NCI-H82 (cell line): ENCODE results near the gene CFHR5.
"Not testable (repeated sequence)": the region's sequence is repeated elsewhere in the genome, so short reads cannot be mapped to it uniquely, and the experiment has no call there.

Experiments
- DNase-seq: peaks from one replicate; lab custom pipeline; 2025; lab: John Stamatoyannopoulos, UW

CFHR5 gene

DNA sequence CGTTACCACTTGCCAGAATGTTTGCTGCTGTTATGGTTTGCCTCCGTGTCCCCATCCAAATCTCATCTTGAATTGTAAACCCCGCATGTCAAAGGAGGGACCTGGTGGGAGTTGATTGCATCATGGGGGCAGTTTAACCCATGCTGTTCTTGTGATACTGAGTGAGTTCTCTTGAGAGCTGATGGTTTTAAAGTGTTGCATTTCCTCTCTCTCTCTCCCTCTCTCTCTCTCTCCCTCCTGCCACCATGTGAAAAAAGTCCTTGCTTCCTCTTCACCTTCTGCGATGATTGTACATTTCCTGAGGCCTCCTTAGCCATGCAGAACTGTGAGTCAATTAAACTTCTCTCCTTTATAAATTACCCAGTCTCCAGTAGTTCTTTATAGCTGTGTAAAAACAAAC is 44.4 kb downstream of the CFHR5 start:
- DNase-seq = no peak

DNA sequence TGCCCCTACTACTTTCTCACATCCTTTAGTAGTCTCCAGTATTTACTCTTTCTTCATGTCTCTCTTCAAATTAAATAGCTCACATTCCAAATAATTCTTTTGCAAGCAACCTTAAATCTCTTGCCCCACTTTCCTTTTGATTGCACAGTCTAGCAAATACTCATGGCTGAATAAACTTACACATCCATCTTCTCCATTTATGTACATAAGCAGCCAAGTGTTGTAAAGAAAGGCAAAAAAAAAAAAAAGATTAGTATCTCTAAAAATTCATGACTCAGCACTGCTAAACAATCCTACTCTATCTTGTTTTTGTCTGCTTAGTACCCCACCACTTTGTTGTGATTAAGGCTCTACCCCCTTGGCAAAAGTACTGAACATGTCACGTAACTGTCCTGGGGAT is 47.1 kb downstream of the CFHR5 start:
- DNase-seq = no peak

DNA sequence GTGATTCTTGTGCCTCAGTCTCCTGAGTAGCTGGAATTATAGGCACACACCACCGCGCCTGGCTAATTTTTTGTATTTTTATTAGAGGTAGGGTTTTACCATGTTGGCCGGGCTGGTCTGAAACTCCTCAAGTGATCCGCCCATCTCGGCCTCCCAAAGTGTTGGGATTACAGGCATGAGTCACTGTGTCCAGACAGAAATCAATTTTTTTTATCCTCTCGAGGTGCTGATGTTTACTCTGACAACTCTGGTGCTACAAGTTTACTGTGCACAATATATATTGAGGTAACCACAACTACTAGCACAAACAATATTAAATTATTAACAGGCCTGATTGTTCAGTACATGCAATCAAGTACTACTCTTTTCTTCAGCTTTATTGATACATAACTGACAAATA is 50.0 kb downstream of the CFHR5 start:
- no peak for DNase-seq

DNA sequence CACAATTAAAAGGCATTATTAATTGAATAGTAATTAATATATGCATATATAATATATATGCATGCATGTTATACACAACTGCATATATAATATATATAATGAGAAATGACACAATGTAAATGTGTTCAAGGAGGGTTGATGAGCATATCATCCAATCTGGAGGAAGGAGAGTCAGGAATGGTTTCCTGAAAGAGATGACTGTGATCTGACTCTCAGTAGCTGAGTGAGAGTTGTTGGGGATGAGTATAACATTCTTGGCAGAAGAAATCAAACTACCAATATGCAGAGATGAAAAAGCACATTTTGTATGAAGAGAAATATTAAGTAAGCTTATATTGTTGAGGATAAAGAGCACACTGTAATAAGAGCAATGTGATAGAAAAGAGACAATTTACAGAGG is 52.4 kb downstream of the CFHR5 start:
- no peak for DNase-seq

DNA sequence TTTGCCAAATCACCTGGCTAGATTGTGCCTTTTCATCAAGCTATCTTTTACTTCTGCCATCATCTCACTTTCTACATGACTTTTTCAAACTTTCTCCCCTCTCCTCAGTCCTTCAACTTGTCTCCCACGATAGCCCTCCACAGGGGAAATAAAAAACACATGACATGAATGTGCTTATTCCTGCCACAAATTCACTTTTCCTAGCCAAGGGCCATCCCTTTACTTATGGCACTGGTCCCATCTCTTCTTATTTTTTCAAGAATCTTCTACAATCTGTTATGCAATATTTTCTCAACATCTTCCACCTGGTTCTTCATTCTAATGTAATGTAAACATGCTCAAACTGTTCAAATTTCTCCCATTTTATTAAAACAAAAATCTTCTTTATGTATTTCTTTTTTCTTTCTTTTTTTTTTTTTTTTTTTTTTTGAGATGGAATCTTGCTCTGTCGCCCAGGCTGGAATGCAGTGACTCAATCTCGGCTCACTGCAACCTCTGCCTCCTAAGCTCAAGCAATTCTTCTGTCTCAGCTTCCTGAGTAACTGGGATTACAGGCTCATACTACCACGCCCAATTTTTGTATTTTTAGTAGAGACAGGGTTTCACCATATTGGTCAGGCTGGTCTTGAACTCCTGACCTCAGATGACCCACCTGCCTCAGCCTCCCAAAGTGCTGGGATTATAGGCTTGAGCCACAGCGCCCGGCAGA is 57.4 kb downstream of the CFHR5 start:
- DNase-seq = not testable (repeated sequence)

DNA sequence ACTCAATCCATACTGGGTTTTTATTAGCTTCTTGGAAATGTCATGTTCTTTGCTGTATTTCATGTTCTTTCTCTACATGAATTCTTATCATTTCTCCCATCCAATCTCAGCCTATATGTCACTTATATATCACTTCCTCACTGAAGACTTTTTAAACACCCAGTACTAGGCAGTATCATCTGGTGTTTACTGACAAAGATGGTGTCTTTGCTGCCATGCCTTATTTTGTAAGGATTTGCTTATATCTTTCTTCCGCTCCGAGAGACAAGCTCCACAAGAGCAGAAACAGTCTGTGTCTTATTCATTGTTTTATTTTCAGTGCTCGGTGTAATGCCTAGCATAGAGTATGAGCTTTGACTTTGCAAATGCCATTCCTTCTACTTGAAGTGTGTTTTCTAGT is 59.5 kb downstream of the CFHR5 start:
- DNase-seq = no peak

DNA sequence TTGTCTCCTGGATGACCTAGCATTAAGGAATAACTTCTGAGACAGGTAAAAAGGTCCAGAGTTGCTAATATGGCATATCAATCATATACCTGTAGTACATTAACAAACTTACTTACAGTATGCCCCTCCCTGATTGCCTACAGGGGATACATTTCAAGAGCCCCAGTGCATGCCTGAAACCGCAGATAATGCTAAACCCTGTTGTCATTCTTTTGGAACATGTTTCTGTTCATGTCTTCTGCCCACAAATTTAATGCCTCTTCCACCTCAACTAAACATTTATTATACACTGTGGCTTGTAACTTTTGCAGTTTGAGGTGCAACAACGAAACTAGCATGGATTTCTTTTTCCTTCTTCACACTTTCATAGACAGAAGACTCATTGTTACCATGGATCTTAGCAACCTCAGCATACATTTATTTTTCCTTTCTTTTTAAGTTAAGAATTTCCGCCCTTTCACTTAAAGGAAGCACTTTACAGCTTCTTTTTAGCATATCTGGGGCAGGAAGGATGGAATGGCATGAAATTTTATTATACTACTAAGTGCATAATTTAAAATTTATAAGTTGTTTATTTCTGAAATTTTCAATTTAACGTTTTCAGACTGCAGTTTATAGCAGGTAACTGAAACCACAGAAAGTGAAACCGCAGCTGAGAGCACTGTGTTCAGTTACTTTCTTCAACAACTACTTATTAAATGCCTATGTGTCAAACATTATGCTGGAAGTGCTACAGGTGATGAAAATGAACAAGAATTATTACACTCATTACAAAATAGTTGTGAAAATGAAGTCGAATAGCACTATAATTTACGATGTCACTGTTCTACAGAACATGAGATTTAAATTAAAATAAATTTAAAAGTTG is 64.4 kb downstream of the CFHR5 start:
- no peak for DNase-seq

DNA sequence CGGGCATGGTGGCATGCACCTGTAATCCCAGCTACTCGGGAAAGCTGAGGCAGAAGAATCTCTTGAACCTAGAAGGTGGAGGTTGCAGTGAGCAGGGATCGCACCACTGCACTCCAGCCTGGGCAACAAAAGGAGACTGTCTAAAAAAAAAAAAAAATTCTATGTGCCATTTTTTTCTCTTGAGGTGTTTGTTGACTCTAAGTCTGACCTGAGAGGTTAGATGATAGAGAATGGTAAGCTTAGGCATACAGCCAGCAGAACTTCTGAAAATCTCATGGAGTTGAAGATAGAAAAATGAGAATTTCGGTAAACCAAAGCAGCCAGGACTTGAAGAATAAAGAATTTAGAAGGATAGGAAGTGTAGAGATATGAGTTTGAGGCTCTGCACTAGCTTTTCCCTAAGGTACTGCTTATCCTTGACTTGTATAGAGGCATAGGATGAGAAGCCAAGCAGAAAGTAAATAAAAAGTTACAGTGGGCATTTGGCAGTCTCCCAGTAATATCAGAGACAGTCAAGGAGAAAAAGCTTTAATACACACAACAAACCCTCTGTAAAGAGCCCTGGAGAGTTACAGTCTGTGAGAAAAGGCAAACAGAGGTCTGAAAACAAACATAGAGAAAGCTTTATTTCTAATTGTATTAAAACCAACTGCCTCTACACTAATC is 65.5 kb downstream of the CFHR5 start:
- no peak for DNase-seq

DNA sequence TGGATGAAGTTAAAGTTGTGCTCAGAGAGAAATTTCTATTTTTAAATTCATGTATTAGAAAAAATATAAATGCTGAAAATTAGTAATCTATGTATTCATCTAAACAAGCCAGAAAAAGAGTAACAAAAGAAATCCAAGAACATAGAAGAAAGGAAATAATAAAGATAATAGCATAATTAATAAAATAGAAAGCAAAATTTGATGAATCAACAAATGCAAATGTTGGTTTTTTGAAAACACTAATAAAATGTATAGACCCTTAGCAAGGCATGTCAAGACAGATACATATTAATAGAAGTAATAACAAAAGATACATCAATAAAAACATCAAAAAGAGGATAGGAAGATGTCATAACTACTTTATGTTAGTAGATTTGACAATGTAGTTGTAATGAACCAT is 71.7 kb downstream of the CFHR5 start:
- no peak for DNase-seq
